Psoas muscle (tissue), 8 donors: Measurements from ENCODE around the gene OPRL1. TPM values are rescaled to one million over a fixed set of nuclear protein-coding genes. Genes with fewer than 3 reads are reported as not detected.

Experiments
- ATAC-seq, 4 donors: fragments of 200-7000 bp; cut with Tn5 transposase; one replicate each; pipeline ENCODE4 v1.9.1; 2020; ENCODE audit warnings: moderate library complexity in 3 of 4, mild to moderate bottlenecking in 2 of 4
- DNase-seq, 2 donors: peaks; one replicate each; pipeline ENCODE4 v3.0.0-alpha.2; 2020
- H3K27ac ChIP-seq: fragments of 200-600 bp; one replicate; pipeline ENCODE4 v1.8.0; 2022
- H3K27me3 ChIP-seq, 3 donors: fragments of 200-600 bp in 1 of 3; one replicate each; pipeline versions ENCODE4 v1.6.1 to v1.8.0; 2013 to 2022; ENCODE audit warnings: low read length in 2 of 3, mild to moderate bottlenecking in 2 of 3, moderate library complexity in 1 of 3; ENCODE audit not compliant: insufficient read depth in 3 of 3
- H3K36me3 ChIP-seq, 2 donors: fragments of 200-600 bp in 1 of 2; one replicate each; pipeline versions ENCODE4 v1.6.1 to v1.8.0; 2013 to 2022; ENCODE audit warnings: low read depth in 1 of 2, mild to moderate bottlenecking in 1 of 2, moderate library complexity in 1 of 2; ENCODE audit not compliant: insufficient read depth in 1 of 2
- H3K4me1 ChIP-seq: fragments of 200-600 bp; one replicate; pipeline ENCODE4 v1.8.0; 2022
- H3K4me3 ChIP-seq: fragments of 200-600 bp; one replicate; pipeline ENCODE4 v1.8.0; 2022; ENCODE audit warnings: mild to moderate bottlenecking
- H3K9me3 ChIP-seq: fragments of 200-600 bp; one replicate; pipeline ENCODE4 v1.8.0; 2022
- WGBS, 3 donors: extraction: QIAGEN DNeasy Blood & Tissue Kit; methylation state at CpG; one replicate each; pipeline versions ENCODE4 v1.1.6 to v1.1.7; 2013; 5-methylcytosine and 5-hydroxymethylcytosine counted together
- intact Hi-C, 2 donors: fragments of 100-400 bp; cut with DNase I; formaldehyde crosslinking; loops; one replicate each; pipeline versions ENCODE4 v1.11.0 to v1.14.2; 2022
- polyA plus RNA-seq, 3 donors: library from polyadenylated mRNA; stranded (reverse); fragments of 200-250 nt; gene quantifications; one replicate each; pipeline ENCODE4 v1.2.3, GENCODE V29; 2013
- total RNA-seq, 4 donors: library from RNA; stranded (reverse); fragmentation: NEBNext Ultra II Directional in 2 of 4; extraction: Animal tissue kit (Norgen Biotek cat#: 25700) in 2 of 4; gene quantifications; one replicate each; pipeline versions ENCODE4 v1.2.1 to v1.2.4, GENCODE V29; 2021 to 2023
- TF ChIP-seq, protein P1 (sequence below): fragments of 200-600 bp; IDR thresholded peaks from one replicate; pipeline ENCODE4 v1.8.0; 2022; ENCODE audit warnings: antibody characterized with exemption
- donor health status: healthy with polysubstance abuse.
- donor health status: DM: no; HTN: no; CAD: no; lungs with moderate emphysema.
- donor health status: Bipolar disorder and iron deficiency.
- donor health status: healthy.
- donor health status: DM: yes; HTN: yes; CAD: no.
- donor health status: DM: no; HTN: no; CAD: no.
- donor health status: DM: no; HTN: no; CAD: no.
- donor health status: DM: yes; HTN: yes; CAD: no.

OPRL1 gene
- total and polyA plus RNA-seq, 7 donors, result 0.03 to 0.94 (median 0.17) TPM

DNA sequence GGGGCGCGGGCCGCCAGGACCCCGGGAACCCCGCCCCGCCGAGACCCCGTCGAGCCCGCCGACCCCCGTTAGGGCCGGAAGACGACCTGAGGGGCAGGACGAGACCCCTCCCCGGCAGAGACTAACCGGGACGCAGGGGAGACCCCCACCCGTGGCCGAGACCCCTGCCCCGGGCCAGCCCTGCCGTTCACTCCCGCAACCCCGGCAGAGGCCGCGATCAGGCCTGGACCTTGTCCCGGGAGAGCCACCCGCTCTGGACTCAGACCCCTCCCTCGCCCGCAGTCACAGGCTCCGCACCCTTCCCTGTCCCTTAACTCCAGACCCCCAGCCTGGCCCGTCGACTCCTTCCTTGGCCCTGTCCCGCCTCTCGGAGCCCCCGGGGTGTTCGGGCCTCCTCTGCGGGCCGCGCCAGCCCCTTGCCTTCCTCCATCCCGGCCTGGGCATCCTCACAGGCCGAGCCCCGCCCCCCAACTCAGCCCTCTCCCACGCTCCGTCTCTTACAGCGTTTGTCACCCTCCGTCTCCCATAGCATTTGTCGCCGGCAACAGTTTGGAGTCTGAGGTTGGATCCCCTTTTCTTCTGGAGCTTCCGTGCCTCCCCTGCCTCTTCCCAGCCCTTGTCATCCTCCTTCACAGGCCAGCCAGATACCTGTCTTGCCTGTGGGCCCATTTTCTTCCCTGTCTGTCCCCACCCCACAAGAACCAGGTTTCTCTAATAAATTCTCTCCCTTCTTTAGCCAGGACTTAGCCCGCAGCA lies 16.3 kb upstream of the OPRL1 start:
- TF ChIP-seq, protein P1, sequence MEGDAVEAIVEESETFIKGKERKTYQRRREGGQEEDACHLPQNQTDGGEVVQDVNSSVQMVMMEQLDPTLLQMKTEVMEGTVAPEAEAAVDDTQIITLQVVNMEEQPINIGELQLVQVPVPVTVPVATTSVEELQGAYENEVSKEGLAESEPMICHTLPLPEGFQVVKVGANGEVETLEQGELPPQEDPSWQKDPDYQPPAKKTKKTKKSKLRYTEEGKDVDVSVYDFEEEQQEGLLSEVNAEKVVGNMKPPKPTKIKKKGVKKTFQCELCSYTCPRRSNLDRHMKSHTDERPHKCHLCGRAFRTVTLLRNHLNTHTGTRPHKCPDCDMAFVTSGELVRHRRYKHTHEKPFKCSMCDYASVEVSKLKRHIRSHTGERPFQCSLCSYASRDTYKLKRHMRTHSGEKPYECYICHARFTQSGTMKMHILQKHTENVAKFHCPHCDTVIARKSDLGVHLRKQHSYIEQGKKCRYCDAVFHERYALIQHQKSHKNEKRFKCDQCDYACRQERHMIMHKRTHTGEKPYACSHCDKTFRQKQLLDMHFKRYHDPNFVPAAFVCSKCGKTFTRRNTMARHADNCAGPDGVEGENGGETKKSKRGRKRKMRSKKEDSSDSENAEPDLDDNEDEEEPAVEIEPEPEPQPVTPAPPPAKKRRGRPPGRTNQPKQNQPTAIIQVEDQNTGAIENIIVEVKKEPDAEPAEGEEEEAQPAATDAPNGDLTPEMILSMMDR, result no peak
- Histone ChIP-seq H3K4me3 (peak overlapping the region; percentile 97), H3K9me3 (no peaks in the 10 kb centered on the region), H3K36me3 (no peaks in the 10 kb centered on the region), H3K27me3 (no peaks in the 10 kb centered on the region), H3K4me1 (peaks cover 9% of the 10 kb centered on the region), H3K27ac (peak overlapping the region; percentile 80)
- 2 to 3% (median 2%) methylated on average over 33 to 51 of the region's 51 CpGs for WGBS, 3 donors
- DNase-seq (peak in 1 of 2 donors; percentile 54), ATAC-seq (peak in 3 of 4 donors; percentile 4 to 14 (median 6))
- intact Hi-C loops, result no loop called here

DNA sequence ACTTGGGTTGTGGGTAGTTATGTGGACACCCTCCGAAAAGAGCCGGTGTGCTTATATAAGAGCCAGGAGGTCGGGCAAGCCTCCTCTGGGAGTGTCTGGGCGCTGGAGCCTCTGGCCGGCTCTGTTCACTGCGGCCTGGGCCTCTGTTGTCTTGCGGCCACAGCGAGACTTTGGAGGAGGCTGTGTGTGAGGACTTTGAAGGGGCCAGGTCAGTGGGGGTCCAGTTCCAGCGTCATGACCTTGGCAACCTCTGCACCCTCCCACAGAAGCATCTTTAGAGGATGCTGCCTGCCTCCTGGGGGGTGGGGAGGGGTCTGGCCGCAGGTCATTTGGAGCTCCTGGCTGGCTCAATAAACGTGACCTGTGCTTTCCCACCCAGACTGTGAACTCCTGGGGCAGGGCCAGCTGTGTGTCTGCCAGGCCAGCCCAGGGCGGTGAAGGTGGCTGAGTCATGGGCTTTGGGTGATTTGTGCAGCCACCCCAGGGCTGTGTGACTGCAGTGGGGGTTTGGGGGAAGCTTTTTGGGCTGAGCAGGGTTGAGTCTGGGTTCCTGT lies 15.7 kb upstream of the OPRL1 start:
- TF ChIP-seq, protein P1, result no peak
- ATAC-seq (no peak), DNase-seq (no peak)
- intact Hi-C loops, result no loop called here
- Histone ChIP-seq H3K4me1 (peaks cover 9% of the 10 kb centered on the region), H3K27ac (no peak overlapping the region), H3K9me3 (no peaks in the 10 kb centered on the region), H3K27me3 (no peaks in the 10 kb centered on the region), H3K36me3 (no peaks in the 10 kb centered on the region), H3K4me3 (peak overlapping the region; percentile 97)
- 20 to 37% (median 20%) methylated on average over 12 of the region's 12 CpGs for WGBS, 3 donors

DNA sequence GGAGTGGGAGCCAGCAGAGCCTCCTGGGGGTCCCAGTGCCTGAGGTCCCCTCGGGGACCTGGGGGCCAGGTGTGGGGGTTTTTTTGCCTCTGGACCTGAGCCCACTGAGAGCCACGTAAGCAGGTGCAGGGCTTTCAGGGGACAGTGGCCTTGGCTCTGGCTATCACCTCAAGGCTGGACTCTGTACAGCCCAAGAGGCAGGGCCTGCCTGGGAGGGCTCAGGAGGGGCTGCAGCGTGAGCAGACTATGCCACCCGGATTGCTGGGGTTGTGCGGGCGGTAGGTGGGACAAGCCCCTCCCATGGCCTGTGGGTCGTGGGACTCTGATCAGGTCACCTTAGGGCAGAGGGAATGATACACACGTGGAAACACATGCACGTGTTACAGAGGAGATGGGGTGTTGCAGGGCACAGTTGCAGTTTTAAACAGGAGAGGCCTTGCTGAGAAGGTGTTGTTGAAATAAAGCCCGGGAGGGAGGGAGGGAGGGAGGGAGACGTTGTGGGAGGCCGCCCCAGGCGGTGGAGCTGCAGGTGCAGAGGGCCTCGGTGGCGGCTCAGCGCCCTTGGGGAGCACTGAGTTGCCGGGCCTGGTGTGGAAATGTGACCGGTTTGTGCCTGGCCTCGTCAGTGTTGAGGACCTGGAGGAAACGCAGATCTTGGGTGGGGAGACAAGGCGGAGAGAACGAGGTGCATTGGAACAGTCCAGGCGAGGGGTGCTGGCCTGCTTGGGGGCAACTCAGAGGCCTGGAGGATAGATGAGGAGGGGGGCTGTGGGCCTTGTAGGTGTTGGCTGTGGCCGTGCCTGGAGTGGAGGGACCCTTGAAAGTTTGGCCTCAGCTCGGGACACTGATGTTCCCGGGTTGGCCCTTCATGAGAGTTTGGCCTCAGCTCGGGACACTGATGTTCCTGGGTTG lies 14.6 kb upstream of the OPRL1 start:
- TF ChIP-seq, protein P1, result no peak
- no peak overlapping the region for H3K27ac ChIP-seq
- DNase-seq (no peak), ATAC-seq (no peak)
- H3K4me1 ChIP-seq, result peaks cover 9% of the 10 kb centered on the region
- intact Hi-C loops, result no loop called here
- H3K4me3 ChIP-seq, result no peak overlapping the region
- 45 to 54% (median 51%) methylated on average over 27 of the region's 27 CpGs for WGBS, 3 donors
- H3K36me3 ChIP-seq, result no peaks in the 10 kb centered on the region
- no peaks in the 10 kb centered on the region for H3K9me3 ChIP-seq
- no peaks in the 10 kb centered on the region for H3K27me3 ChIP-seq

DNA sequence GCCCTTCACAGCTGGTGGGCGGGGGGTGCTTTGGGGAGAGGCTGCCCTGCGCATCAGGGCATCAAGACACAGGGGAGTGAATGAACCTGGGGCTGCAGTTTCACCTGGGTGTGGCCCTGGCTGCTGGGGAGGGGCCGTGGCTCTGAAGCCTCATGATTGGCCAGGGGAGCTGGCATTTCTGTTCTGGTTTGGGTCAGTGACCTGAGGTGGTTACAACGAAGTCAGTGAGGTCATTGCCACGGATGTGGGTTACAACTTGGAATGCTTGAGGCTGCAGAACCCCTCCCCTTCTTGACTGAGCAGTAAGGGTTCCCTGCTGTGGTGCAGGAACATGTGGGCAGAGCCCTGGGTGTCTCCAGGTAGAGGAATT lies 13.9 kb upstream of the OPRL1 start:
- no peak overlapping the region for H3K27ac ChIP-seq
- no peak overlapping the region for H3K4me3 ChIP-seq
- peaks cover 9% of the 10 kb centered on the region for H3K4me1 ChIP-seq
- no peaks in the 10 kb centered on the region for H3K9me3 ChIP-seq
- TF ChIP-seq, protein P1, result no peak
- 44 to 67% (median 54%) methylated on average over 5 of the region's 5 CpGs for WGBS, 3 donors
- no peaks in the 10 kb centered on the region for H3K27me3 ChIP-seq
- intact Hi-C loops, result no loop called here
- H3K36me3 ChIP-seq, result no peaks in the 10 kb centered on the region
- ATAC-seq (no peak), DNase-seq (no peak)
